Measurements from ENCODE around the gene PPTC7. TPM values are rescaled to one million over a fixed set of nuclear protein-coding genes. Genes with fewer than 3 reads are reported as not detected.

PPTC7 gene
- total RNA-seq, 4 donors from 2014 or later = 15.8 to 28.9 (median 22.8) TPM

DNA sequence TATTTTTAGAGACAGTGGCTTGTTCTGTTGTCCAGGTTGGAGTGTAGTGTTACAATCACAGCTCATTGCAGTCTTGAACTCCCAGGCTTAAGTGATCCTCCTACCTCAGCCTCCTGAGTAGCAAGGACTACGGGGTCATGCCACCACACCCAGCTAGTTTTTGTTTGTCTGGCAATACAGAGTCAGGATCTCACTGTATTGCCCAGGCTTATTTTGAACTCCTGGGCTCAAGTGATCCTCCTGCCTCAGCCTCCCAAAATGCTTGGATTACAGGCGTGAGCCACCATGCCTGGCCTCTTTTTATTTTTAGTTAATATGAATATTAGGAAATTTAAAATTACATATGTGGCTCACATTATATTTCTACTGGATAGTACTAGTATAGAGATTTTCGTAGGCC lies 28.9 kb downstream of the PPTC7 start:
- DNase-seq = no peak
- H3K27me3 ChIP-seq = no peaks in the 10 kb centered on the region
- H3K4me3 ChIP-seq (replicated peaks in 1 of 3) = no peak overlapping the region
- H3K4me1 ChIP-seq = peaks cover 12 to 29% of the 10 kb centered on the region in 2 donors
- no peaks in the 10 kb centered on the region for H3K36me3 ChIP-seq
- intact Hi-C loops (cut with DNase I) = no loop called here
- H3K27ac ChIP-seq = no peak overlapping the region
- H3K9me3 ChIP-seq = no peaks in the 10 kb centered on the region
- no peak for TF ChIP-seq POLR2A (IDR thresholded peaks at IDR 0.05)
- TF ChIP-seq, protein P1, sequence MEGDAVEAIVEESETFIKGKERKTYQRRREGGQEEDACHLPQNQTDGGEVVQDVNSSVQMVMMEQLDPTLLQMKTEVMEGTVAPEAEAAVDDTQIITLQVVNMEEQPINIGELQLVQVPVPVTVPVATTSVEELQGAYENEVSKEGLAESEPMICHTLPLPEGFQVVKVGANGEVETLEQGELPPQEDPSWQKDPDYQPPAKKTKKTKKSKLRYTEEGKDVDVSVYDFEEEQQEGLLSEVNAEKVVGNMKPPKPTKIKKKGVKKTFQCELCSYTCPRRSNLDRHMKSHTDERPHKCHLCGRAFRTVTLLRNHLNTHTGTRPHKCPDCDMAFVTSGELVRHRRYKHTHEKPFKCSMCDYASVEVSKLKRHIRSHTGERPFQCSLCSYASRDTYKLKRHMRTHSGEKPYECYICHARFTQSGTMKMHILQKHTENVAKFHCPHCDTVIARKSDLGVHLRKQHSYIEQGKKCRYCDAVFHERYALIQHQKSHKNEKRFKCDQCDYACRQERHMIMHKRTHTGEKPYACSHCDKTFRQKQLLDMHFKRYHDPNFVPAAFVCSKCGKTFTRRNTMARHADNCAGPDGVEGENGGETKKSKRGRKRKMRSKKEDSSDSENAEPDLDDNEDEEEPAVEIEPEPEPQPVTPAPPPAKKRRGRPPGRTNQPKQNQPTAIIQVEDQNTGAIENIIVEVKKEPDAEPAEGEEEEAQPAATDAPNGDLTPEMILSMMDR (IDR thresholded peaks at IDR 0.05) = no peak
- 98 to 99% methylated on average over 3 of the region's 3 CpGs for WGBS, 2 donors

DNA sequence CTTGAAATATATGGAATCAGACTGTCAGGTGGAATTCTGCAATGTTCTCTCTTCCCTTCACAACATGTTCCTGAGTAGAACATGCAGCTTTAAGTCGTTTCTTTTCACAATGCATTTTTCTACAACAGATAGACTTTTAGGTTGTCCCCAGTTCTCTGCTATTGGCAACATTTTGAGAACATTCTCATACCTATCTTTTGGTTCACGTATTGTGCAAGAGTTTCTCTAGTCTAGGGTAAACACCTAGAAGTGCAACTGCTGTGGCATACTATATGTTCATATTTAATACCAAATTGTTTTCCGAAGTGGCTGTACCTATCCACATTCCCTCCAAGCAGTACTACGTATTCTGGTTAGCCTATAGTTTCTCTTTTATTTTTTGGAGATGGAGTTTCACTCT lies 32.1 kb downstream of the PPTC7 start:
- no peak overlapping the region for H3K4me3 ChIP-seq (replicated peaks in 1 of 3)
- no peak for DNase-seq
- intact Hi-C loops (cut with DNase I) = no loop called here
- peaks cover 6 to 18% of the 10 kb centered on the region in 2 donors for H3K4me1 ChIP-seq
- no peak overlapping the region for H3K27ac ChIP-seq
- no peaks in the 10 kb centered on the region for H3K27me3 ChIP-seq
- H3K36me3 ChIP-seq = no peaks in the 10 kb centered on the region
- 95 to 97% methylated on average over 4 of the region's 4 CpGs for whole genome bisulfite sequencing, 2 donors
- H3K9me3 ChIP-seq = no peaks in the 10 kb centered on the region
- TF ChIP-seq, protein P1 (IDR thresholded peaks at IDR 0.05) = no peak
- TF ChIP-seq POLR2A (IDR thresholded peaks at IDR 0.05) = no peak

DNA sequence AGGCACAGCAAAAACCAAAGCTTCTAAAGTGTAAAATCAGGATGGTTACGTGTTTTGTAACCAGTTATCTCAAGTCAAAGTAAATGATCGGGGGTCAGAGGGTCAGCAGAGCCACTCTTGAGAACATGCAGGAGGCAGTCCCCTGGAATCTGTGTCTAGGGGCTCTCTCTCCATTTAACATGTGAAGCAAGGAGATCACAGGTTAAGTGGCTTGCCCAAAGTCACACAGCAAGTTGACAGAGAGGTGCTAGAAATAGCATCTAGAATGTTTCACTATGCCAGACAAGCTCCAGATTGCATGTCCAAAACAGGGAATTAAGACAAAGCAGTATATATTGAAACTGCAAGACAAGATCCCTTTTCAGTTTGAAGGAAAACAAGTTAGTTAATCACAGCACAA lies 33.4 kb downstream of the PPTC7 start:
- H3K27ac ChIP-seq = no peak overlapping the region
- peaks cover 0 to 11% of the 10 kb centered on the region in 2 donors for H3K4me1 ChIP-seq
- H3K27me3 ChIP-seq = no peaks in the 10 kb centered on the region
- intact Hi-C loops (cut with DNase I) = loop anchor here (5.0 kb wide), 1 partner anchor 48 kb away; no protein-coding TSS in a partner anchor
- WGBS, 2 donors = 94 to 96% methylated on average over 2 of the region's 2 CpGs
- no peaks in the 10 kb centered on the region for H3K9me3 ChIP-seq
- H3K4me3 ChIP-seq (replicated peaks in 1 of 3) = no peak overlapping the region
- no peaks in the 10 kb centered on the region for H3K36me3 ChIP-seq
- TF ChIP-seq POLR2A (IDR thresholded peaks at IDR 0.05) = no peak
- TF ChIP-seq, protein P1 (IDR thresholded peaks at IDR 0.05) = no peak
- DNase-seq = no peak

DNA sequence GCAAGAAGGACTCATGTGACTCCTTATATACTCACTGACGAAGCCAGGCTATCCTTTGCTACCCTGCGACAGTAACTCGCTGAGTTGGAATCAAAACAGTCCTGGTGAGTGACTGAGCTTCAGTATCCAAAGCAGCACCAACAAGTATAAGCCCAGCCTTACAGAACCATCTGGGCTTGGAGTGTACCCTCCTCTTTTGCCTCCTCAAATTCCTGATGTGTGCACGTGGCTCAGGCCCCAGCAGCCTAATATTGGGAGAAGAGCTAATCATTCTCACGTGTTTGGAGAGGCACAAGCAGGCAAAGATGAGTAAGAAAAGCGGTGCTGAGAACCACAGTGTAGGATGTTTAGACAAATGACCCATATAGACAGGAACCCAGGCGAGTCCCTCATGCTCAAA lies 34.4 kb downstream of the PPTC7 start:
- Histone ChIP-seq H3K27ac (peak overlapping the region in 1 of 3 donors; percentile 8), H3K9me3 (no peaks in the 10 kb centered on the region), H3K36me3 (no peaks in the 10 kb centered on the region), H3K4me1 (peaks cover 8 to 19% of the 10 kb centered on the region in 2 donors), H3K27me3 (no peaks in the 10 kb centered on the region), H3K4me3 (replicated peaks in 1 of 3) (no peak overlapping the region)
- TF ChIP-seq, protein P1 (IDR thresholded peaks at IDR 0.05) = no peak
- no peak for TF ChIP-seq POLR2A (IDR thresholded peaks at IDR 0.05)
- 57 to 67% methylated on average over 7 of the region's 7 CpGs for WGBS, 2 donors
- intact Hi-C loops (cut with DNase I) = loop anchor here (5.0 kb wide), 1 partner anchor 49 kb away; no protein-coding TSS in a partner anchor
- peak; percentile 28 to 36 for DNase-seq

DNA sequence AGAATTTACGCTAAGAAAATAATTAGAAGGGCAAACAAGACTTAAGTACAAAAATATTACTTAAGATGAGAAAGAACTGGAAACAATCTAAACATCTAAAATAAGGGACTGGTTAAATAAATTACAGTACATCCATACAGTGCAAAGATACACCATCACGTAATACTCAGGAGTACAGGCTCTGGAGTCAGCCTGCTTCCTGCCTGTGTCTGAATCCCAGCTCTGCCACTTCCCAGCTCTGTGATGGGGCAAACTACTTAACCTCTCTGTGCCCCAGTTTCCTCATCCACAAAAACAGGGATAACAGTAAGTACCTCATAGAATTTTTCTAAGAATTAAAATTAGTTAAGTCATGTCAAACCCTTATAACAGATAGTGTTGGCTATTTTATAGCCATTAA lies 36.0 kb downstream of the PPTC7 start:
- H3K4me1 ChIP-seq = peaks cover 15 to 31% of the 10 kb centered on the region in 2 donors

More for the DNA sequence above, 36.0 kb downstream of the PPTC7 start:
- DNase-seq = no peak
- H3K27me3 ChIP-seq = no peaks in the 10 kb centered on the region
- intact Hi-C loops (cut with DNase I) = loop anchor here (5.0 kb wide), 1 partner anchor 50 kb away; no protein-coding TSS in a partner anchor
- 93 to 98% methylated on average over 2 of the region's 2 CpGs for WGBS, 2 donors
- no peak overlapping the region for H3K4me3 ChIP-seq (replicated peaks in 1 of 3)
- no peak overlapping the region for H3K27ac ChIP-seq
- no peaks in the 10 kb centered on the region for H3K9me3 ChIP-seq
- no peaks in the 10 kb centered on the region for H3K36me3 ChIP-seq
- no peak for TF ChIP-seq POLR2A (IDR thresholded peaks at IDR 0.05)
- TF ChIP-seq, protein P1 (IDR thresholded peaks at IDR 0.05) = no peak
